HT1080 (cell line): Measurements from ENCODE around the gene DKKL1. TPM values are rescaled to one million over a fixed set of nuclear protein-coding genes. Genes with fewer than 3 reads are reported as not detected.

ENCODE experiments used
- DNase-seq: peaks from one replicate; pipeline ENCODE4 v3.0.0-alpha.2; 2015; ENCODE audit warnings: low read depth
- total RNA-seq: library from RNA; depleted of rRNA; stranded (reverse); fragments of >200 nt; shearing (Covaris generic); gene quantifications from 2 replicates; pipeline ENCODE4 v1.2.3, GENCODE V29; 2014

DKKL1 gene
- total RNA-seq, 1 experiment from 2014 or later: not detected

DNA sequence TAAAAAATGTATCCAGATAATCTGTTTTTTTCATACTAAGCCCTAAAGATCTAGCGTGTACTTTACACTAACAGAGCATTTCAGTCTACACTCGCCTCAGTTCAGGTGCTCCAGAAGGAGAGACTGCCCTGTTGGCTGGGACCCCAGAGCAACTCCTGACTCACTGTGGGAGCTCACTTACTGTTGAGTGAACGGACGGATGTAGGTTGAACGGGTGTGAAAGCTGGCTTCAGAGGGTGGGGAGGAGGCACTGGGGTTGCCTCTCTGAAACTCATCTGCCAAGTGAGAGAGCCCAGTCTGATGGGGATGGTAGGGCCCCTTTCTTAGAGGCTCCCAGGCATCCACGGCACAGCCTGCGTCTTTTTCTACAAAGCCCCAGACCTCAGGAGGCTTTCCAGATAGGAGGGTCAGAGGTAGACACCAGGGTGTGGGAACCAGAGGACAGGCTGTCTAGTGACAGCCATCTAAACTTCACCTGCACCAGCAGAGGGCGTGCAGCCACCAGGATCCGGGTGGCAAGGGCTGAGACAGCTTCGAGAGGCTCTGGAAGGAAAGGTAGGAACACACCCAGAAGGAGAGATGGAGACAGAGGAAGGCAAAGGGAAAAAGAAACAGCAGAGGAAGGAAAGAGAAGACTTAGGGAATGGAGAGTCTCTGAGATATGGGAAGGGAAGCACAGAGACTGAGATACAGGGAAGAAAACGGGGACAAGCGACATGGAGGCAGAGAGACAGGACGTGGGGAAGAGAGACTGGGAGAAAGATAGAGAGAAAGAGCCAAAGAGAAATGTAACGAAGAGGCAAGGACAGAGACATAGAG is 28.1 kb downstream of the DKKL1 start:
- DNase-seq: peak; percentile 62

DNA sequence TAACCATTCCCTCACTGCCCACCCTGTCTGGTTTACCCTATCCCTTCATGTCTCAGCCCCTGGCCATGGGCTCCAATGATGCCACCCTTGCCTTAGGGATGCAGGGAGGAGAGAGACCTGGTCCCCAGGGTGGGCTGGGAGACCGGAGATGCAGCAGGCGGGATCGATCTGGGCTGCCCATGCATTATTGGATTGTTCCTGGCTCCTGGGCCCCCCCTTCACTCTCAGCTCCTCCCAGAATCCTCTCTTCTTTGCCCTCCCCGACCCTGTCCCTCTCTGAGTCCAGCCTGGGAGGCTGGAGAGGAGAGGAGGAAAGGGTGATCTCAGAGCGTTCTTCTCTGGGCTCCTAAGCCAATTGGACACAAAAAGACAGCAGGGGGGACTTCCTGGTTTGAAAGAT is 30.2 kb downstream of the DKKL1 start:
- no peak for DNase-seq

DNA sequence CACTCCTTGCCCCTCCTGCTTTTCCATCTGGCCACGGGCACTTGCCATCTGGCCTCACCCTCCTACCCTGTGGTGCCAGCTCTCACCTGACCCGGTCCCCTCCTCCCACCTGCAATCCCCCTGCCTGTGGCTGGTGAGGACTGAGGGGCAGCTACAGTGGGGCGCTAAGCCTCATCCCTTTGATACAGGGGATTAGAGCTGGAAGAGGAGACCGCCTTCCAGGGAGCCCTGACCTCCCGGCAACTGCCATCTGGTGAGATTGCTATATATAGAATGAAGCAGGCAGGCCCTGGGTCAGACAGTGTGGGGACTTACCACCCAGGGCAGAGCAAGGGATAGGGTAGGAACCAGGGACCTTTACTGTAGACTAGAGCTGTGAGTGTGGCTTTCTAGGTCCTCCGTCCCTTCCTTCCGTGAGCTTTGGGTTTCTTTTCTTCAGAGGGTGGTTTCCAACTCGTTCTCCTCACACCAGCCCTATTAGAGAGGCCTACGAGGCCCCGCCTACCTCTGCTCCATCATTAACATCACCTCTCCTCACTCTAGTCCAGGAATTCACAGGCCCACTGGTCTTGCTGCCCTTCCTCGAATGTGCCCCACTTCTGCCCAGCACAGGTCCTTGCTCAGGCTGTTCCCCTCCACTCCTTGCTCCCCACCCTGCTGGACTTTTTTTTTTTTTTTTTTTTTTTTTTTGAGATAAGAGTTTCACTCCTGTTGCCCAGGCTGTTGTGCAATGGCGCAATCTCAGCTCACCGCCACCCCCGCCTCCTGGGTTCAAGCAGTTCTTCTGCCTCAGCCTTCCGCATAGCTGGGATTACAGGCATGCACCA is 32.1 kb downstream of the DKKL1 start:
- no peak for DNase-seq

DNA sequence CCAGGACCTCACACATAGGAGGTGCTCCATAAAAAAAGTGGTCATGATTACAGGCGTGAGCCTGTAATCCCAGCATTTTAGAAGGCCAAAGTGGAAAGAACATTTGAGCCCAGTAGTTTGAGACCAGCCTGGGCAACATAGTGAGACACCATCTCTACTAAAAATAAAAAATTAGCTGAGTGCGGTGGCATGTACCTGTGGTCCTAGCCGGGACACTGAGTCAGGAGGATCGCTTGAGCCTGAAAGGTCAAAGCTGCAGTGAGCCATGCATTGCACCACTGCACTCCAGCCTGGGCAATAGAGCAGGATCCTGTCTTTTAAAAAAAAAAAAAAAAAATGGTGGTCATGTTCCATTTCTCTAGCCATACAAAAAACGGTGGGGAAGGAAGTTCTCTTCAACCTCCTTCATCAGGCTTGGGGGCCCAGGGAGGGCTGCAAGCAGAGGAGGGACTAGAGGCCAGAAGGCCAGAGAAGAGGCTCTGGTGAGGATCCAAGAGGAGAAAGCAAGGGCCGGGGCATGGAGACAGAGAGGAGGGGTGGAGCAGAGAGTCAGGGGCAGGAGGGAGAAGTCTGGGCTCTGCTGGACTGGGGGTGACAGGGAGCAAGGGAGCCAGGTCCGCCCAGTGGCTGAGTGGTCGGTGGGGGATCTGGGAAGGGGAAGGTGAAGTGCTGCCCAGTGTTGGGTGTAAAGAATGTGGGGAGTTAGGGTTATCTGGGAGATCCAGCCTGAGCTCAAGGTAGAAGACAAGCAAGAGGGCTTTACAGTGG is 33.2 kb downstream of the DKKL1 start:
- DNase-seq: no peak

DNA sequence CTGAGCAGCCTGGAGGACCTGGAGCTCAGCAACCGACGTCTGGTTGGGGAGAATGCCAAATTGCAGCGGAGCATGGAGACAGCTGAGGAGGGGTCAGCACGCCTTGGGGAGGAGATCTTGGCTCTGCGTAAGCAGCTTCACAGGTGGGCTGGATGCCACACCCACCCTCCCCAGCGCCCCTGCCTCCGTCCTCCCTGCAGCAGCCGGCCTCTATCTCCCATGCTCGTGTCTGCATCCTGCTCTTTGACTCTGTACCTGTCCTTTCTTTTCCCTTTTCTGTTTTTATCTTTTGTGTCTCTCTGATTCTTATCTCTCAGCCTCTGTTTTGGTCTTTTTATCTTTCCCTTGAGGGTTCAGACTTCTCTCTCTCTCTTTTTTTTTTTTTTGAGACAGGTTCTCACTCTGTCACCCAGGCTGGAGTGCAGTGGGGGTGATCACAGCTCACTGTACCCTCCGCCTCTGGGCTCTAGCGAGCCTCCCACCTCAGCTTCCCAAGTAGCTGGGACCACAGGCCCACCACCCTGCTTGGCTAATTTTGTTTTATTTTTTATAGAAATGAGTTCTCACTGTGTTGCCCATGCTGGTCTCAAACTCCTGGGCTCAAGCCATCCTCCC is 34.4 kb downstream of the DKKL1 start:
- DNase-seq: no peak

DNA sequence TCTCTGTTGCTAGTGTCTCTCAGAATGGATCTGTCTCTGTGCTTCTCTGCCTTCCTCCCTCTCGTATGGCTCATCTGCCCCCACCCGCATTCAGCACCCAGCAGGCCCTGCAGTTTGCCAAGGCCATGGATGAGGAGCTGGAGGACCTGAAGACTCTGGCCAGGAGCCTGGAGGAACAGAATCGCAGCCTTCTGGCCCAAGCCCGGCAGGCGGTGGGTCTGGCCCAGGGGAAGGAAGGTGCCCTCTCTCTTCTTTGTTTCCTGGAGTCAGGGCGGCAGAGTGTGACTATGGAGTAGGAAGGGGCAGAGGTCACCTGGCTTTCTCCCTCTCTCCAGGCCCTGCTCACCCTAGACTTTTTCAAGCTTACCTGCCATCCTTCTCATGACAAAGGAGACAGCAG is 35.3 kb downstream of the DKKL1 start:
- DNase-seq: no peak

DNA sequence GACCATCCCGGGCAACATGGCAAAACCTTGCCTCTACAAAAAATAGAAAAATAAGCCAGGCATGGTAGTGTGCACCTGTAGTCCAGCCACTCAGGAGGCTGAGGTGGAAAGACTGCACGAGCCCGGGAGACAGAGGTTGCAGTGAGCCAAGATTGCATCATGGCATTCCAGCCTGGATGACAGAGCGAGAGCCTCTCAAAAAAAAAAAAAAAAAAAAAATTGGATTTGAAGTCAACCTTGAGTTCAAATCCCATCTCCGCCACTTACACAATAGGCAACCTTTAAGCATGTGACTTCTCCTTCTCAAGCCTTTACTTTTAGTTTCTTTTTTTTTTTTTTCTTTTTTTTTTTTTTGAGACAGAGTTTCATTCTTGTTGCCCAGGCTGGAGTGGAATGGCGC is 36.4 kb downstream of the DKKL1 start:
- no peak for DNase-seq

DNA sequence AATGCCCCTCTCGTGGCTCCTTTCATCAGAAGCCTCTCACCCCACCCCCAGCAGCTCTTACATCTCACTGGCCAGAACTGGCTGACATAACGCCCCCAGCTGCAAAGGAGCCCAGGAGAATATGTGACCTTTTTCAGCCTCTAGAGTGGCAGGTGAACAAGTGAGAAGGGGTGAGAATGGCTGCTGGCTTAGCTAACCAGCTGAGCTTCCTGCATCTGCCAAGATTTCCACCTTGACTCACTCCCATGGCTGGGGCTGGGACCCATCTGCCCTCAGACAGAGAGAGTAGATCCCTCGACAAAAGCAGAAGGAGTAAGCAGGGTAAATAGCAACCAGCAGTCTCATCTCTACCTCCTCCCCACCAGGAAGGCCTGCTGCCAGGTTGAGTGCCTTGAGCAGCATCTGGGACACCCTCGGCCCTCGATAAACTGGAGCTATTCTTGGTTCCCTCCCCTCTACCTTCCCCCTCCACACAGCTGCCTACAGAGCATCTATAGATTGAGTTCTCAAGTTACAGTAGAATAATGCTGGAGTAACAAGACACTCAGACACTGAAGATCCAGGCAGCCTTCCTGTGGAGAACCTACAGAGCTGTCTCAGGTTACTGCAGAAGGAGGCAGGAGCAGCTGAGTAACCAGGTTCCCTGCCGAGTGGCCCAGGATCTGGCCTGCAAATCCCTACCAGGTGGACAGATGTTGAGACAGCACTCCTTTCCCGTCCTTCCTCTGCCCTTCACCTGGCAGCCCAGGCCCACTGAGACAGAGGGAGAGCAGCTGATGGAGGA is 39.9 kb downstream of the DKKL1 start:
- peak; percentile 68 for DNase-seq

DNA sequence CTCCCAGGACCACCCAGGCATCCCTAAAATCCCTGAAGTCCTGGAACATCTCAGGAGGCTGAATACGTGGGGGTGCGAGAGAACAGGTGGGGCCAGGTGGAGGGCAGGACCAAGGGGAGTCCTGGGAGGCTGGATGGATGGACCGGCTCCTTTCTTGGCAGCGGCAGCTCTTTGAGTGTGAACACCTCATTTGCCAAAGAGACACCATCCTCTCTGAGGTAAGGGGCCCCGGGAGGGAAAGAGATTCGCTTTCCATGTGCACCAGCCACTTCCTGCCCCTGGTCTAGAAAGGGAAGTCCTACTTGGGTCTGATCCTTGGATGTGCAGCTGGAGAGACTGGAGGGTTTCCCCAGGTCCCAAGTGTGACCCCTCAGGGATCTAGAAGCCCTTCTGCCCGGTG is 43.4 kb downstream of the DKKL1 start:
- DNase-seq: no peak

DNA sequence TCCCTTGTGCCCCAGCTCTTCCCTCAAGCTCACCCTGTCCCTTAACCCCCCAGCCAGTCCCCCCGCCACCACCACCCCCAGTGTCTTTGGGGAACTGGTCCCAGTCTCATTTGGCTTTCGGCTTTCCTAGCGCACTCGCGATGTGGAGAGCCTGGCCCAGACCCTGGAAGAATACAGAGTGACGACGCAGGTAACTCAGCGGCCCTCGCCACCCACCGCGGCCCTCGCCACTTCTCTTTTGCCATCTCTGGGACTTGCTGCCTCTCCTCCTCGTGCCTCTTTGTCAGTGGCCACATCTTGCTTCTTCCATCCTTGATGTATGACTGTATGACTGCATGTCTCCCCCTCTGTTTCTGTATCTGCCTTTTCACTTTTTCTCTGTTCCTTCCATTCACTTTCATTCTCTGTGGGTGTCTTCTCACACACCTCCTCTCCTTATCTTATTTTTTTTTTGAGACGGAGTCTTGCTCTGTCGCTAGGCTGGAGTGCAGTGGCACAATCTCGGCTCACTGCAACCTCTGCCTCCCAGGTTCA is 43.9 kb downstream of the DKKL1 start:
- no peak for DNase-seq

DNA sequence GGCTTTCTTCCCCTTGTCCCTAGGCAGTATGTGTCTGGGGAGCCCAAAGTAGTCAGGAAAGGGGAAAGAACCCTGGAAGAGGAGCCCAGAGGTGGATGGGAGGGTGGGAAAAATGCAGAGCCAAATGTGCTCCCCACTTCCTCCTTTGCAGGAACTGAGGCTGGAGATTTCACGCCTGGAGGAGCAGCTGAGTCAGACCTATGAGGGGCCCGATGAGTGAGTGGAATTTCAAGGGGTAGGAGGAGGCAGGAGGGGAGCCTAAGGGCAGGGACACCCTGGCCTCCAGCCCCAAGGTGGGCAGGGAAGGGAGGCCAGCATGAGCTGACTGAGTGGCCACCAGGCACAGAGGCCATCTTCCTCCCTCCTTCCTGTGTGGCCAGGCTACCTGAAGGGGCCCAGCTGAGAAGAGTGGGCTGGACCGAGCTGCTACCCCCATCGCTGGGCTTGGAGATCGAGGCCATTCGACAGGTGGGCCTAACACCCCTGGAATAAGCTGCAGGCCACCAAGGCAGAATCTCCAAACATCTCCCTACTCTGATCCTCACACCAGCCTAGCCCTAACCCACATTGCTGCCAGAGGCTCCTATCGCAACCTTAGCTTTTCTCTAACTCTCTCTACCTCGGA is 45.3 kb downstream of the DKKL1 start:
- no peak for DNase-seq

DNA sequence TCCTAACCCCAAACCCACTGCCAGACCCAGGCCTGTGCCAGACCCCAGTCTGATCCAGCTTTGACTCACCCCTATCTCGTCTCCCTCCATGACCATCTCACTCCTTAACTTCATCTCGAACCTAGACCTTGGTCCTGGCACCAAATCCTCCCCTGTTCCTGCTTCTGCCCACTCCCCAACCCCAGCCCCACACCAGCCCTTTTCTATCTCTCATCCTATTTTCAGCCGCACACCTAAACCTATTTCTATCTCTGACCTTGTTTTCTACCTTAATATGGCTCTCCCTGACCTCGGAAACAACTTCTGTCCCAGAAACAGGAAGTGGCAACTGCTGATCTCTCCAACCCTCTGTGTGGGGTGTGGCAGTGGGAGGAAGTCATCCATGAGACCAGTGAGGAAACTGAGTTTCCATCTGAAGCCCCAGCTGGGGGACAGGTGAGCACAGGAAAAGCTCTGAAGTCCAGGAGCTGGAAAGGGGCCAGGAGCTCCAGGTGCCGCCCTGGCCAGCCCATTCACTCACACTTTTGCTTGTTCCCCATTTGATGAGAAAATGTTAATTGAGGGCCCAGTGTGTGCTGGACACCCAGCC is 45.9 kb downstream of the DKKL1 start:
- DNase-seq: no peak

DNA sequence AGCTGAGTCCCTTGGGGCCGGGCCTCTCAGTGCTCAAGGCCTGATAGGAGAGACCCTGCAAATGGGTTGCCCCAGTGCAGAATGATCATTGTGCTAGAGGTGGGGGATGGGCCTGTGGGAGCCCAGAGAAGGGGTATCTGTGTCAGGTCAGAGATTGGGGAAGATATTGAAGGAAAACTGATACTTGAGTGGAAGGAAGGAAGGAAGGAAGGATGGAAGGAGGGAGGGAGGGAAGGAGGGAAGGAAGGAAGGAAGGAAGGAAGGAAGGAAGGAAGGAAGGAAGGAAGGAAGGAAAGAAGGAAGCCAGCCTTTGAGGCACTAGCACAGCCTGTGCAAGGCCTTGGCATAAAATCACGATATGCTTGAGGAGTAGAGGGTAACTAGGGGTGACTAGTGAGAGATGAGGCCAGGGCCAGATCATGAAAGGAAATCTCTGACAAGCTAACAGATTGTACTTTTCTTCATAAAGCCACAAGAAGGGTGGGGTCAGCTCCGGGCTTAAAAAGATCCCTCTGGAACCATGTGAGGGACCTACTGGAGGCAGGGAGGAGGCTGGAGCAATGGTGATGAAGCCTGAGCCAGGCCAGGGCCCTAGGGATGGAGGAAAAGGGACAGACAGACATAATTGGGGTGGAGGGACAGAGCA is 48.1 kb downstream of the DKKL1 start:
- DNase-seq: no peak

DNA sequence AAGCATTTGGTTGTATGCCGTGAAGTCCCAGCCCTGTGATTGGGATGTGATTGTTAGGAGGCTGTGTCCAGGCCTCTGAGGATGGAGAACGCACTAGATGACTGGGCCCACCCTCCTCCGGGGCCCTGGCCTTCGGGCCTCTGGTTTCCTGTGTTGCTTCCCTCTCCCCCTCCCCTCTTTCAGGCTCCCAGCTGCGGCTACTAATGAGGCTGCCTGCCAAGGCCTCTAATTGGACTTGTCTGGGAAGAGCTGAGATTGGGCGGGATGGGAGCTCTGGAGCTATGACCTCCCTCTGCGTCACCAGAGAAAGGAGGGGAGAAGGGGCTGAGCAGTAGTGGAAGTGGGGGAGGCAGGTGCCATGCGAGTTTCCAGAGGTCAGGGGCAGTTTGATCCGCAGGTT is 49.7 kb downstream of the DKKL1 start:
- DNase-seq: no peak

DNA sequence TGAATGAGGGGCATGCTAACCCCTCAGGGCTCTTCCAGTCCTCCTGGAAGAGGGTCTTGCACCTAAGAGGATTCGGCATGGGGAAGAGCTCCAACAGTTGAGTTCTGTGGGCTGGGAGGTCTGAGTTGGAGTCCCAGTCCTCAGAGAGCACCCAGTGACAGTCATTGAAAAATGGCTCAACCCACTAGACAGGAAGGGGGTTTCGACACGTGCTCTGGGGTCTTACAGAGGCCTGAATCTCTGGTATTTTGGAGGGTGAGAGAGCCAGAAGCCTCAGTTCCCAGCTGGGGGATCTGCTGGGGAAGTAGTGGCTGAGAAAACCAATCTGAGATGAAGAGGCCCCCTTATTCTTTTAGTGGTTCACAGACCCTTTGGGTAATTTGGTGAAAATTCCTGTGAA is 50.6 kb downstream of the DKKL1 start:
- DNase-seq: no peak

DNA sequence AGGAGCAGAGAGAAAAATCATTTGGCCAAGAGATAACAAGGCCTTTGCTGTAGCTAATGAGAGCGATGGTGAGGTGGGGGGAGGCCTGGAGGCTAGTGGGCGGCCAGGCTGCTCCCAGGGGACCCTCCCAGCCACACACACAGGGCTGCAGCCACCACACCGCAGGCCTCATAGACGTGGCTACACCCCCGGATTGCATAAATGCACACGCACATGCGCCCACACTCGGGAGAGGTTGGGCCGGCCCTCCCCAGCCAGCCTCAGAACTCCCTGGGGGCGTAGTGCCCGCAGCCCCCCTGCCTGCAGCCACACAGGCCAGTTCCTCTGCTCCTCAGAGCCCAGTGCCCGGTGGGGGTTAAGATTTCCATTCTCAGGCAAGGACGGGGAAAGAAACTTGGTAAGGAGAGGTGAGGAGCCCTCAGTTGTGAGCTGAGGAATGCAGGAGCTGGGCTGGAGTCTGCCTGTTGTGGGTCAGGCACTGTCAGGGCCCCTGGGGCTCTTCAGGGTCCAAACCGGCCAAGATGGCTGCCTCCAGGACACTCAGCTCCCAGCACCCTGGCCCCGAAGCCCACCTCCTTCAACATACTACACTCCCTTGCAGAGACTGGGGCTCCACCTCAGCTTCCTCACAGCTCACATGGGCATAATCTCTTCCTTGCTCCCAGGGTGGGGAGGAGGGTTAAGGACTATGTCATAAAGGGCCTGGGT is 51.6 kb downstream of the DKKL1 start:
- no peak for DNase-seq

DNA sequence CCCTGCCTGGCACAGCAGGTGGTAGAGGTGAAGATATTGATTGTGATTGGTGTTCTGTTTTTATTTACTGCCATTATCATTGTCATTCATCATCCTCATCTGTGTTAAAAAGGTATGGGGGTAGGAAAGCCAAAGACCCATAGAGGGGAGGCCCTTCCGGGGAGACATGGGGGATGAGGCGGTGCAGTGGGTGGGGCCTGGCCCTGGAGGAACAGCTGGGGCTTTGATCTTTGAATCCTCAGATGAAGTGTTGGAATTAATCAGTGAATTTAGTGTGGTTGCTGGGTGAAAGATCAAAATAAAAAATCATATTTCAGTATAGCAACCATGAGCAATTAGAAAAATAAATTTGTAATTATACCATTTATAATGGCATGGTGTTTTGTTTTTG is 52.1 kb downstream of the DKKL1 start:
- no peak for DNase-seq

DNA sequence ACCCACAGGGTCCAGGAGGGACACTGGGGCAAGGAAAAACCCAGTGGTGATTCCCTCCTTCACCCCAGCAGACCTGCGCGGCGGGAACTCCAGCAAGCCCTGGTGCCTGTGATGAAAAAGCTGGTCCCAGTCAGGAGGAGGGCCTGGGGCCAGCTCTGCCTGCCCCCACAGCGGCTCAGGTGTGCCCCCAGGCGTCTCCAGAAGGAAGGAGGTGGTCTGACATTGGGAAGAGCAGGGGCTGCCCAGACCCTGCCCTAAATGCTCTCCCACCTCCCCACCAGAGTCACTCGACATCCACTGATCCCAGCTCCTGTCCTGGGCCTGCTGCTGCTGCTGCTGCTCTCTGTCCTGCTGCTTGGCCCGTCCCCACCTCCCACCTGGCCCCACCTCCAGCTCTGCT is 53.4 kb downstream of the DKKL1 start:
- DNase-seq: no peak
